ENCODE data around the gene CCSER2. TPM values are rescaled to one million over a fixed set of nuclear protein-coding genes. Genes with fewer than 3 reads are reported as not detected.
A peak's percentile ranks its signal among the peaks of the same experiment; 100 is the strongest.

Gene CCSER2
- total RNA-seq, 1 experiment from 2014 or later = 14.5 TPM

DNA sequence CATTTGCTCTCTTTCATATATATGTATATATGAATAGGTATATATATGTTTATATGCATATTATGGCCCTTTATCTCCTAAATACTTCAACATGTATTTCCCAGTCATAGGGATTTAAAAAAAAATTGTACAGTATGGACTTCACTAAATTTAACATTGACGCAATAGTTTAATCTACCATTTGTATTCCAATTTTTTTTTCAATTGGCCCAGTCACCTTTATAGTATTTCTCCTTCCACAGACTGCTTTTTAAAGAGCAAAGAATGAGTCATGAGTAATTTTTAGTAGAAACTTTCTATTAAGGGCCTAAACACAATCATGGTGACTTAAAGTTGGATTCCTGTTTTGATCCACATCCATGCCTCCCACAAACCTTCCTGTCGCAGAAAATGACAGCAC is 20.5 kb downstream of the CCSER2 start:
- peak; percentile 55 for DNase-seq (ENCODE audit: low read depth)

DNA sequence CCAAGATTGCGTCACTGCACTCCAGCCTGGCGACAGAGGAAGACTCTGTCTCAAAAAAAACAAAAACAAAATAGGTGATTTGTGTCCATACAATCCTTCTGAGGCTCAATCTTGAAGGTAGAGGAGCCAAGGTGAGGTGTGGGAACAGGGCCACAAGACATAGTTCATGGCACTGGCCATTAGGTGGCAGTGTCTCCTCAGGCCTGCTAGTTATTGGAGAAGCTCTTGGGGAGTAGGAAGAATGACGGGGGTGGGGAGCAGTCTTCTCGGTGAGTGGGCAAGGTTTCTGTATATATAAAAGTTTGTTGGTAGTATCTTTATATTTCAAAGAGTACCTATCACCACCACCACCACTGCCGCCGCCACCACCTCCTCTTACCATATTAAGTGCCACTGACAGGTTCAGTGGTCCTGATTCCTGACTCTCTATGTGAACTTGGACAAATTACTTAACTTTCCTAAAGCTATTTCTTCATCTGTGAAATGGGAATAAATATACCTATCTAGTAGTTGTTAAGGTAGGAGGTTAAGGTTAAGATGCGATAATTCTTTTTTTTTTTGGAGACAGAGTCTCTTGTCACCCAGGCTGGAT is 24.0 kb downstream of the CCSER2 start:
- DNase-seq (ENCODE audit: low read depth) = peak; percentile 46

DNA sequence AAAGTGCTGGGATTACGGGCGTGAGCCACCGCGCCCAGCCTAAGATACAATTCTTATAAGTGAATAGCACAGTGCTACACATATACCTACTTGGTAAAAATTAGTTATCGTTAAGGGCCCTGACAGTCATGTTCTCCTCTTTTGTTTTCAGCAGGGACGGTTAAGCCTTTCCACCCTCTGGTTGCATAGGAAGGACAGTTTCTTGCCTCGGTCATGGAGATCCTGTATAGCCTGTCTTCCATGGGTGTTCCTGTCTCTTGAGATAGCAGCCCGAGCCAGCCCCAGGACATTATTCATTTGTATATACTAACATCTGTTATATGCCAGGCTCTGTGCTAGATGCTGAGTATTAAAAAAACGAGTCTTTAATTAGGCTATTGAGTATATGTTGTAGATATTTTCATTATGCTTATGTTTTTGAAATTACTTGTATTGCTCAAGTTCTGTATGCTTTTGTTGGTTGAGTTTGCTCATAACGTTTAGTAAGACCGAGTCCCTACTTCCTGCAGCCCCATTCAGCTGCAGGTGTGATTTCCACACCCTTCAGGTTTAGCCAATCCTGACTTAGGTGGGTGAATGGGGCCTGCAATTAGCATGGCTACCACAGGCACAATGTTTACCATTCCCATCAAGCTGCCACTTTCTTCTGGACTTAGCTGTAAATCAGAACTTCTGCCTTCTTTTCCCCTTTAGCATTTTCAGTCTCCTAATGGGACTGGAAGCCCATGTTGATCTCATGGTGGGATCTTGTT is 24.8 kb downstream of the CCSER2 start:
- DNase-seq (ENCODE audit: low read depth) = no peak

DNA sequence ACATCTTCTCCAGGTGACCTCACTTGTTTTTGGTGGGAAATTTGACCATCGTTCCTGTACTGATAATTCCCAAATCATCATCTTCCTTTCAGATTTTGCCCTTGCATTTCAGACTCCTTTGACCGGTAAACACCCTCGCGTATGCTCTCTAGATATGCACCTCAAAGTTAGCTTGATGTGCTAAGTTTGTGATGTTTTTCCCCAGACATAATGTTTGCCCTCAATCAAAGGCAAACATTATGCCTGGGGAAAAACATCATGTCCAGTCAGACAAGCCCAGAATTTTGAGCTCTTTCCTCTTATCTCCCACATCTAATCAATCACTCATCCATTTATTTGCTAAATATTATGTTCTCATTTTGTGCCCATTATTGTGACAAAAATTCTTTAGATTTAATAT is 26.2 kb downstream of the CCSER2 start:
- no peak for DNase-seq (ENCODE audit: low read depth)

DNA sequence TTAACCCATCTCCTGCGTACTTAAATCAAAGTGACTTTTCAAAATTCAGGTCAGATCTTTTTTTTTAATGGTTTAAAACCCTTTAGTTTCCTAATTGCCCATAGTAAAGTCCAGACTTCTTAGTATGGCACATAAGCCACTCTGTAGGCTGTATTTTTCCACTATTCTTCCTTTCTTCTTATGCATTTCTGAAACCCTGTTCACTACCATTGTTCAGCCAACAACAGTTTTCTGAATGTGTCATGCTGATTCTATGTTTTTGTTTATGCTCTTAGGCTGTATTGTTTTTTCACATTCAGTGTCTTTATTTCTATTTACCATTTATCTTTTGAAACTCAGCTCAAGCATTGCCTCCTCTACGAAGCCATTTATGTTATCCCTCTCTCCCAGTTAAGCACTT is 26.7 kb downstream of the CCSER2 start:
- no peak for DNase-seq (ENCODE audit: low read depth)

DNA sequence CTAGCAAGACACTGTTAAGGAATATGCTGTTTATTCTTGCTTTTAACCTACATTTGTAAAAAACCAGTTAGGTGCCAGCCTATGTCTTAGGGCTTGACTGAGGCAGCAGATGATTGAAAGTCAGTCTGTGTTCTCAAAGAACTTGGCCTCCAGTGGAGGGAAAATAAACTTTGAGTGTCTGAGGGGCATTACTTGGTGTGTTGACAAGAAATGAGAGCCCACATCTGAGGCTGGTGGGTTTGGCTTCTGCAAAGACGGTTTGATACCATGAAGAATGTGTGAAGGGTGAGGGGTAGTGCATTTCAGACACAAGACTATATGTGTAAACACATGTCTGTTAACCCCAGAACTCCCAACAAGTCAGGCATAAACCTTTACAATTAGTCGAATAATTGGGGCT is 28.5 kb downstream of the CCSER2 start:
- DNase-seq (ENCODE audit: low read depth) = no peak

DNA sequence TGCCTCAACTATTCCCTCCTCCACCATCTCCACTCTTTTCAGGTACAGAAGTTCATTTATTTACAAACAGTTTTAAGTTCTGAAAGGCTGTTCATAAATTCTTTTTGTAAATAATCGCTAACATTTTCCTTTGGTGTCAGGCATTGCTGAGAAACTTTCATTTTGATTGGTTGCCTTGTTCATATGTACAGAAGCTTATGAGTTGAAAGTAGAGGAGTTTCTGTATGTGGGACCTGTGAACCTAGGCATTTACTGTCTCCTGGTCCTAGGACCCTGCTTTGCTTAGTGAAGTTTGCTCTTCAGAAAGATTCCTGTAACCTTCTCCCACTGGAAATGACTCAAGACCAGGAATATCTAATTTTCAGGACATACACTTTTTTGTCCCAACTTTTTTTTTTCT is 30.4 kb downstream of the CCSER2 start:
- DNase-seq (ENCODE audit: low read depth) = no peak

DNA sequence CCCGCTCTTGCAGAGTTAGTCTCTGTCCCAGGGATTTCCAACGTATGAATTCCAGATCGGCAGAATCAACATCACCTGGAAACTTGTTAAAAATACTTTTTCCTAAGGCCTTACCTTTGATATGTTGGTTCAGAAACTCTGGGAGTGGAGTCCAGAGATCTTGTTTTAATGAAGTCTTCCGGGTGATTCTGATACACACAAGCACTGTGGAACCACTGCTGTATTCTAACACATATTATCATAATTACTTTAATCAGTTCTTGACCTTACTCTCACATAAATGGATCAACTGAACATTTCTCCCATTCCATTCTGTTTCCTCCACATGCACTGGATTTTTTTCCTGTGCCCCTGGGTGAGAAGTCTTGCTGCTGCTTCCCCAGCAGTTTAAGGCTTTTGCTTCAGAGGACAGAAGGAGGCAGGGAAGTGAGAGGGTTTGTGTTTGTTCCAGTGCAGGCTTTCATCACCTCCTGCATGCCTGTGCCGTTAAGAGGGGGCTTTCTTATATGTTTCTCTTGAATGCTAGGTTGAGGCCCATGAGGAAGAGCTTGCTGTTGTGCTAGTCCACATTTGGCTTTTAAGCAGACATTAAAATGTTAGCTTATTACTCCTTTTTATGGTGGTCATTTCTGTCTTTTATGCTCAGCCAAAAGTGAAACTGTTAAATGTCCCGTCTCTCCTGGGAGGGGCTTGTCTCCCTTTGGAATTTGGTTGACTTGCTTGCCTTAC is 32.4 kb downstream of the CCSER2 start:
- peak; percentile 29 for DNase-seq (ENCODE audit: low read depth)

DNA sequence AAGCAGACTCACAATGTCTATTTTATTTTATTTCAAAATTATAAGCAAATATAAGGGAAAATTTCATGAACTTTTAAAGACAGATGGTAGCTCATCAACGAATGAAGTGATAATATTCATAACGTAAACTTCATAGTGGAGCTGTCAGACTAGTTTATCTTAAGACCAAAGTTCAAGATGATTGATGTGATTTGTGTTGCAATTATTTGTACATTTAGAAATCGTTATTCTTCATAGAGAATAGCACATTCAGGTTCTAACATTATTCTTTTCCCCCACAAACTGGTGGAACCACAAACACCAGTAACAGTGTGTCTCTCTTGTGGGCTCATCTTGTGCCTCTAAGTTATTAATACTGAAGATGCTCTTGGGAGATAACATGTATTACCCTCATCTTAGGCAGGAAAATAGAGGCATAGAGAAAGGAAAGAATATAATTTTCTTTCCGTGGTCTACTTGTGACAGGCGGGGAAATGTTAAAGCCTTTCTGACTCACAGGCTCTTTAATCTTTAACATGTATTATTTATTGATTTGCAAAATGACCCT is 37.0 kb downstream of the CCSER2 start:
- DNase-seq (ENCODE audit: low read depth) = no peak

DNA sequence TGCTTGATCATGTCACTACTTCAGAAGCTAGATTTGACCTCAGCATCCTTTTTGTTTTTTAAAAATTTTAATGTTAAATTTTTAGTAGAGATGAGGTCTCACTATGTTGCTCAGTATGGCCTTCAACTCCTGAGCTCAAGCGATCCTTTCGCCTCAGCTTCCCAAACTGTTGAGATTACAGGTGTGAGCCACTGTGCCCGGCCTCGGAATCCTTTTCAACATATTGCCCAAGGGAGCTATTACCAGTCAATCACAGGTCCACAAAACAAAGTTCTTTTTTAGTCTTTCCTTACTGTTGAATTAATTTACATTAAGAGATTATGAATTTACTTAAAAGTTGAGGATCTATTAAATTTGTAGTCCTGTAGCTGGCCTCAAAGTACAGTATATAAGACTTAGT is 37.7 kb downstream of the CCSER2 start:
- no peak for DNase-seq (ENCODE audit: low read depth)

DNA sequence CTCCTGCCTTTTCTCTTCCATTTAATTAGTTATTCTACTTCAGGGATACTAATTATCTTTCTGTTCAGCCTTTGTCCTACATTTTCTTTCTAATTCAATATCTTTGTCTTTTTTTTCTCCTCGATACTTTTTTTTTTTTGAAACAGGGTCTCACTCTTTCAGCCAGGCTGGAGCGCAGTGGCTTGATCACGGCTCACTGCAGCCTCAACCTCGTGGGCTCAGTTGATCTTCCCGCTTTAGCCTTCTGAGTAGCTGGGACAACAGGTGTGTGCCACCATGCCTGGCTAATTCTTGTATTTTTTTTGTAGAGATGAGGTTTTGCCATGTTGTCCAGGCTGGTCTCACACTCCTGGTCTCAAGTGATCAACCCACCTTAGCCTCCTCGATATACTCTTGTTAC is 38.9 kb downstream of the CCSER2 start:
- DNase-seq (ENCODE audit: low read depth) = no peak

DNA sequence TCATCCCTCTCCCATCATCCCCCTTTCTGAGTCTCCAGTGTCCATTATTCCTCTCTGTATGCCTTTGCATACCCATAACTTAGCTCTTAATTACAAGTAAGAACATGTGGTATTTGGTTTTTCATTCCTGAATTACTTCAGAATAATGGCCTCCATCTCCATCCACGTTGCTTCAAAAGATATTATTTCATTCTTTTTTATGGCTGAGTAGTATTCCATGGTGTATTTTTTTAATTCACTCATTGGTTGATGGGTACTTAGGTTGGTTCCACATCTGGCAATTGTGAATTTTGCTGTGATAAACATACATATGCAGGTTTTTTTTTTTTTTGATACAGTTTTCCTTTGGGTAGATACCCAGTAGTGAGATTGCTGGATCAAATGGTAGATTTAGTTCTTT is 40.4 kb downstream of the CCSER2 start:
- no peak for DNase-seq (ENCODE audit: low read depth)

DNA sequence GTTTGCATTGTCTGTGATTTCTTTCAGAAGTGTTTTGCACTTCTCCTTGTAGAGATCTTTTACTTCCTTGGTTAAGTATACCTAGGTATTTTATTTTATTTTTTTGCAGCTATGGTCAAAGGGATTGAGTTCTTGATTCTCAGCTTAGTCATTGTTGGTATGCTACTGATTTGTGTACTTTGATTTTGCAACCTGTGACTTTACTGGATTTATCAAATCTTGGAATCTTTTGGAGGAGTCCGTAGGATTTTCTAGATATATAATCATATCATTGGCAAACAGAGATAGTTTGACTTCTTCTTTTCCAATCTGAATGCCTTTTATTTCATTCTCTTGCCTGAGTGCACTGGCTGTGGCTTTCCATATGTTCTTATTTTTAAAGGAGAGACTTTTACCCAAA is 41.9 kb downstream of the CCSER2 start:
- DNase-seq (ENCODE audit: low read depth) = no peak

DNA sequence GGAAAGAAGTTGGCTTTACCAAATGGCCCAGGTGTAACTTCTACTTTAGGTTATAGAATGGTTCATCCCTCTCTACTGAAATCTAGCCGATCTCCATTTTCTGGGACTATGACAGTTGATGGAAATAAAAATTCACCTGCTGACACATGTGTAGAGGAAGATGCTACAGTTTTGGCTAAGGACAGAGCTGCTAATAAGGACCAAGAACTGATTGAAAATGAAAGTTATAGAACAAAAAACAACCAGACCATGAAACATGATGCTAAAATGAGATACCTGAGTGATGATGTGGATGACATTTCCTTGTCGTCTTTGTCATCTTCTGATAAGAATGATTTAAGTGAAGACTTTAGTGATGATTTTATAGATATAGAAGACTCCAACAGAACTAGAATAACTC is 43.6 kb downstream of the CCSER2 start:
- no peak for DNase-seq (ENCODE audit: low read depth)

DNA sequence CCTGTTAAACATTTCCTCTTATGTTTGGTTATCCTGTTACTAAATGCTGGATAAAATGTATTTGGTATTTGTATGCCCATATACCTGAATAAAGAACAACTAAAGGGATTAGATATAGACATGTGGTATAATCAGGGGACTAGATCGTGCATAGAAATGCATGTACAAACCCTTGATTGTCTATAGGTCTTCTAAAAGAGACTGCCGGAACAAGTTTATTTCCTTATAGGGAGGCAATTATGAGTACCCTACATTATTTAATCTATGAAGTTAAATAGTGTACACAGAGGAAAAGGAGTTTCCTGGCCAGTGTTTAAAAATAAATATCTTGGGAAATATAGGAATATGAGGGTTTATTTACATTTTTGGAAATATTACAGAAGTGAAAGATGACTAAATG is 44.6 kb downstream of the CCSER2 start:
- DNase-seq (ENCODE audit: low read depth) = no peak

DNA sequence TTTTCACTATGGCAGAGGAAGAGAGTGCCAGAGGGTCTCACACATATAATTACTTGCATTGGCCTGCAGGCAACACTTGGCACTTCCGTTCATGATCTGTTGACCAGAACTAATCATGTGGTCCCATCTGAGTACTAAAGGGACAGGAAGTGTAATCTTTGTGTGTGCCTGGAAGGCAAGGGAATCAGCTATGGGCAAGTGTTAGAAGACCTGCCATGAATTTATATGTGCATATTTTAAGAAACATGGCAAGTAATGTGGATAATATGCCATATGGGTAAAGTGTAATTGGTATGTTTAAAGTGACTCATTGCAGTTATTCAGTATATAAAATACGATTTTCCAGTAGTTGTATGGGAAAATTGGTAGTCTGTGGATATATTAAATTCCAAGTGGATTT is 46.1 kb downstream of the CCSER2 start:
- DNase-seq (ENCODE audit: low read depth) = no peak

DNA sequence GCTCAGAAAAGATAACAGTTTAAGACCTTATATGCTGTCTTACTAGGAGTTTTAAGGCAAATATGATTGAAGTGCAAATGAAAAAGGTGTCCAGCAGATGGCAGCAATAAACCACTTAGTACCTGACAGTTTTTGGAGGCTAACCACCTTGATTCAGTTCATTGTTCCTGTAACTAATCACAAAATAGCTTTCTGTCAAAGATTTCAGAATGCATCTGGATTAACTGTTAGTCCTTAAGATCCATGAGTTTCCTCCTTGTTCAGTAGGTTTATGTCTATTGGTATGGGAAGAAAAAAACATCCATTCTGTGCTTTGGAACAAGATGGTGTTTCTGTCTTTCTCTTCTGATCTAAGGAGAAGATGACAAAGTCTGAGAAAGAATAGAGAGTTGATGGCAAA is 46.6 kb downstream of the CCSER2 start:
- DNase-seq (ENCODE audit: low read depth) = peak; percentile 45

DNA sequence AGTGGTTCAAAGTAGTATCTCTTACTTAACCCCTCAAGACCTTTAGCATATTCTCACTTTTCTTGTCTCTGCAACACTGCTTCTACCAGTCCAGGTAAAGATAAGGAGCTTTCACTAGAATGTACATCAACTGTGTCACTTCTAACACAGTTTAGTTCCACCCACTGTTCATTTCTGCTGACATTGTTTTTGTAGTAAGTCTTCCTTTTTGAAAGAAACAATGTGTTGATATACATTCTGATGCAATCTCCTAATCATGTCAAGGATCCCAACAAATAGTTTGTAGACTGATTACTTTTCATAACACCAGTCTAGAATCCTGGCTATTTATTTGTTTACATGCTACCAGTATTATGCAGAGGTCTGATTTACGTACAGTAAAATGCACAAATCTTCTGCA is 47.5 kb downstream of the CCSER2 start:
- no peak for DNase-seq (ENCODE audit: low read depth)

DNA sequence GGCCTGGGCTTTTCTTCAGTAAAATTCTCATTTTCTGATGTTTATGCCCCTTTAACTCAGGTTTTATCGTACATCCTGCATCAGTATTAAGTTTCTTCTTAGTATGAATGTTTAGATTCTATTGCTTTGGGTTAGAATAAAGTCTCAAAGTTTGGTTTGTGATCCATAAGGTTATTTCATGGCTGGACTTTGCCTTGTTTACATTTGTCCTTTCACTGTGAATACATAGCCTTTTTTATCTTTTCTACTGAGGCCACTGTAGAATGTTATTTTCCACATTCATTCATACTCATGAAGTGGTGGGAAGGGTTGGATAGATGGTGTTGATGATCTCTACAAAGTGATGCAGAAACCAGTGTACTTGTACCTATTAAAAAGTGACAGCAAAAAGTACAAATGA is 59.8 kb downstream of the CCSER2 start:
- DNase-seq (ENCODE audit: low read depth) = no peak

DNA sequence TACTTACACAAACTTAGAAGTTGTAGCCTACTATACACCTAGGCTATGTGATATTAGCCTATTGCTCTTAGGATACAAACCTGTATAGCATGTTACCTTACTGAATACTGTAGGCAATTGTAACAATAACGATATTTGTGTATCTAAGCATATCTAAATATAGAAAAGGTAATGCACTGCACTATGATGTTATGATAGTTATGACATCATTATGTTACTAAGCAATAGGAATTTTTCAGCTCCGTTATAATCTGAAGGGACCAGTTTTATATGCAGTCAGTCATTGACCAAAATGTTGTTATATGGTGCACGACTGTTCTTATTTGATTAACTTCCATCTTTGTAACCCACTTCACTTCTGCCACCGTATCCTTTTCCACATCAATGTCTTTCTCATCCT is 62.0 kb downstream of the CCSER2 start:
- no peak for DNase-seq (ENCODE audit: low read depth)

DNA sequence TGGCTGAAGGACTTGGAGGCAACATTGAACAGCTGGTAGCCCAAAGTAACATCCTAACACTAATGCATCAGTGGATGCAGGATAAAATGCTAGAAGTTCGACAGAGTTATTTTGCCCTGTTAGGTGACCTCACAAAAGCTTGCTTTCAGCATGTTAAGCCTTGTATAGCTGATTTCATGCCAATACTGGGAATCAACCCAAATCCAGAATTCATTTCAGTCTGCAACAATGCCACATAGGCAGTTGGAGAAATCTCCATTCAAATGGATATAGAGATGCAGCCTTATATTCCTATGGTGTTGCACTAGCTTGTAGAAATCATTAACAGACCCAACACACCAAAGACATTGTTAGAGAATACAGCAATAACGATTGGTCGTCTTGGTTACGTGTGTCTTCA is 62.9 kb downstream of the CCSER2 start:
- no peak for DNase-seq (ENCODE audit: low read depth)

DNA sequence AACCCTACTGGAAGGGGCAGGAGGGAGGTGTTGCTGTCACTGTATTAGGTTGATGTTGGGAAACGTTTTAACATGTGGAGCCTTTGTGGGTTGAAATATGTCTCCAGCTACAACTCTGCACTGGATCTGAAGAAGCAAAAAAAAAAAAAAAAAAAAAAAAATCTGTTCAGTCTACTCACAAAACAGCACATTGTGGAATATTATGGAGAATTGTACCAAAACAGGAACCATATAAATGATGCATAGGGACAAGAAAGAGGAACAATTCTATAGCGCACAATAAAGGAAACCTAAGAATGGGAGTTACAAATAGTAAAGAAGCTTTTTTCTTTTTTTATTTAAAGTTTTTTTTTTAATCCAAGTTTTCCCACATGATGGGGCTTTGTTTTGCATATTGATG is 63.8 kb downstream of the CCSER2 start:
- DNase-seq (ENCODE audit: low read depth) = no peak

DNA sequence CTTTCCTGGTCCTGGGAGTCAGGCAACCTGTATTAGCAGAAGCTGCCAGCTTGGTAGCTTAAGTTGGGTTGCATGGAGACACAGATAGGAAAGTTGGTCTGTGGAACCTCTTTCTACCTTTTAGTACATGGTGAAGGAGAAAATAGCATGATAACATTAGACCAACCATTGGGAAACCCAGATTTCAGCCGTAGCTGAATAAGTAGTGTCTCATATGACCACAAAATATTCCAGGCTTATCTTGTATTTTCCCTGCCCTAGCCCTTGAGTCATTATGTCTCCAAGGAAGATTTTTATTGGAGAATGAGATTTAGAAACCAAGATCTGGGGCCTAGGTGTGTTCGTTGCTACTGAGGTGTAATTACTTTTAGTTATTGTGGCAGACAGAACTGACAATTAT is 67.2 kb downstream of the CCSER2 start:
- DNase-seq (ENCODE audit: low read depth) = no peak
